ENCODE data around the gene SYT2.

The SYT2 gene

GRCh38 chr1:202671399-202671798 lies 38.9 kb downstream of the SYT2 start:
- no peak for DNase-seq

GRCh38 chr1:202665417-202665816 lies 44.8 kb downstream of the SYT2 start:
- no peak for DNase-seq

GRCh38 chr1:202664083-202664482 lies 46.2 kb downstream of the SYT2 start:
- no peak for DNase-seq

DNA sequence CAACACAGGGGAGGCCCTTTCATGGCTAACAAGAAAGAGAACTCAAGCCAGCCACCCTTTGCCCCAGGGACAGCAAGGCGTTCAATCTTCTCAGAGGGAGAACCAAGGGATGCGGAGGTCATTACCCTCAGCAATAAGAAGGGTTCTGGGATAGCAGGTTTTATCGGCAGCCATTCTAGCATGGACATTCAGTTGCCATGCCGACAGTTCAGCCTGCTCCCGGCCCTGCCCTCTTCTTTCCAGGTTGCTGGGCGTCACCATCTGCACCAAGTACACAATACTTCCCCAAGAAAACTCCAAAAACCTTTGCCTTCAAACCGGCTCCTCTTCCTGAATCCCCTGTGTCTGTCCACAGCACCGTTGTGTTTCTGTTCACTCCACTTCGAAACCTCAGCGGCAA lies 47.1 kb downstream of the SYT2 start:
- no peak for DNase-seq

- no peak for DNase-seq
These were observed 48.2 kb downstream of the SYT2 start for GRCh38 chr1:202662081-202662480.

DNA sequence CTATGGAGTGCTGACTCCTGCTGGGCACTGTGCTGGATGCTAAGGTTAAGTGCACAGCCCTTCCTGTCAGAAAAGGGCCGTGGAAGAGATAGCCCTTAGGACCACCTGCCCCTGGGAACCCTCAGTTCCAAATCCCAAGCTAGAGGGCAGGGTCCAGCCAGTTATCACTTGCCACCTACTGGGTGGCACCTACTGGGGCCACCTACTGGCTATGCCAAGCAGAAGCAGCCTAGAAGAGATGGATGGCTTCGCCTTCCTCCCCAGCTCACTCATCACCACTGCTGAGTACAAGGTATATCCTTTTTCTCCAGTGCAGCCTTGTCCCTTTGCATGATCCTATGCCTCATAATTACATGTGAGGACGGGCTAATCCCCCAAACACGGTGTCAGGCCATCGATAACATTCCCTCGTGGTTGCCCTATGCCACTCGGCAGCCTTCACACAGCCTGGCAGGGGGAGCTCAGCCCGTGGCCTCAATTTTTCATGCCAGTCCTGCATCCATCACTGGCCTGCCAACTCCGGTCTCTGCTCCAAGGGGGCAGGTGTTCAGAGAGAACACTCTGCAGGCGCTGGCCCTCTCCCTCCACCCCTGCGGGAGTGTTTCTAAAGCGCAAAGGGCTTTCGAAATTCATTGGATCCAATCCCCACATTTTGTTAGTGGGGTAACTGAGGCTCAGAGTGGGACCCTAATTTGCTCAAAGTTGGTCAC lies 49.0 kb downstream of the SYT2 start:
- no peak for DNase-seq

DNA sequence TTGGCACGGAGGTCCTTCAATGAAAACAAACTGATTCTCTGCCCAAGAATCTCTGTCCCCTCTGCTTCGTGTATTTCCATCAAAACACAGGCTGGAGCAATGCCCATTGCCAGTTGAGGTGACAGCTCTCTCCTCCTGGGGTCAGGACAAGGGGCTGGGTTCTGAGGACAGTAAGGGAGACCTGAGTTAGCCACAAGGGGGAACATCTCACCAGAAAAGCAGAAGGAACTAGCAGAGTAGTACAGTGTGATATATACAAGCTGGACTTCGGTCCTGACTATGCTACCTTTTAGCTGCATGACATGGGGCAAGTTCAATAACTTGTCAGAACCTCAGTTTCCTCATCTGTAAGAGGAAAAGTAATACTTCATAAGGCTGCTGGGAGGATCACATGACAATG lies 50.3 kb downstream of the SYT2 start:
- no peak for DNase-seq

DNA sequence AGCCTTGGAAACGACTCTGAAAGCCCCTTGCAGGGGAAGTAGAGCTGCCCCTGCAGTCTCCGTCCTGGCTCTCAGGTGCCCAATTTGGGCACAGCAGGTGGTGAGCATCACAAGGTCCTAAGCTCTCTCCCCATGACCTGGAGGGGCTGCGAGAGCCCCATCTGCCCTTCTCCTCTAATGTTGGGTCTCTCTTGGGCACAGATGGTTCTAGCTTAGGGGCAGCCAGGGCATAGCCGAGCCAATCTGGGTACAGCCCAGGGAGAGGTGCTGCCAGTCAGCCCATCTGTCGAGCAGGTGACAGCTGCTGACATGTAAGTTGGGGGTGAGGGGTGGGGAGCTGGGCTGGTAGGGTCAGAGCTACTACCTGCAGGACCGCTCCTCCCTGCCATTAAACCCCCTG lies 50.7 kb downstream of the SYT2 start:
- no peak for DNase-seq

GRCh38 chr1:202658769-202659168 lies 51.5 kb downstream of the SYT2 start:
- no peak for DNase-seq

- DNase-seq = no peak
These were observed 51.9 kb downstream of the SYT2 start for GRCh38 chr1:202658251-202658759.

DNA sequence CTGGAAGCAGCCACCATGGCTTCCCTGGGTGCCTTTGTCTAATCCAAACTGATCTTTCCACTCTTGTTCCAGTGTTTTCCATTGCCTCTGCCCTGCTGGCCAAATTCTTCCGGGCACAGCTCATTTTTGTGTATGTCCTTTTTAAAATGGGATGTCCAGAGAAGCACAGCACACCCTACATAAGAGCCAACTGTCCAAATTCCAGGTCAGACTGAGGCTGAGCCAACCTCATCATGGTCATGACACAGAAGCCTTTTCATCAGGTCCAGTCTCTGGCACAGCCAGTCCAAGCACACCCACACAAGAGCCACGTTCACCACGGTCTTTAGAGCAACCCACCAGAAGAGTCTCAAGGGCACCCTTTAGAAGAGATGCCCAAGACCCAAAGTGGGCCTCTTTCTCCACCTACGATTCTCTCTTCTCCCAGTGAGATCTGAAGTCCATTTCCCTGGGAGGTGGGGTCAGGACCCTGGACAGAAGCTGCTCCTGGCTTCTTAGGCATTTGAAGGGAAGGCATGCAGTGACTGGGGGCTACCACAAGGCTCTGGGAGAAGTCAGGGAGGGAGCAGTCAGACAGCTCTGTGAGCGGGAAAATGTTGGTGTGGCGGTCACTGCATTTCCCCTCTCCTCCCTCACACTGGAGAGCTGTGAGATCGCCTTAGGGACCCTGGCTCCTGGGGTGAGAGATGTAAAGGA lies 53.2 kb downstream of the SYT2 start:
- DNase-seq = no peak

- DNase-seq = no peak
These were observed 54.2 kb downstream of the SYT2 start for GRCh38 chr1:202656057-202656456.

DNA sequence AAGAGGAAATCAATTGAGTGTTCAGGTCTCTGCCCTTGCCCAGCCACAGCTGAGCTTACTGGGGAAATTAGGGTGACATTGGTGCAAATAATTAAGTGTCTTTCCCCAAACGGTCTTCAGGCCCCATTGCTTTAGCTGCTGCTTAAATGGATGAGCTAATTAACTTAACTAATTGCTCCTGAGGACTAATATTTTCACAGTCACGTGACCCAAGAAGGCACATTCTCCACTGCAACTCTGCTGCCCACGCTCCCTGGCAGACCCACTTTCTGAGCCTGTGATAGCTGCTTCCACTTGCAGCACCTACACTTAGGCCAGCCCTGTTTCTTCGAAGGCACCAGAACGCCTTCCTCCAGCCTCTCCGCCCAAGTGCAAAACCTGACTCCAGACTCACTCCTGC lies 56.2 kb downstream of the SYT2 start:
- DNase-seq = no peak

- DNase-seq = no peak
These were observed 60.5 kb downstream of the SYT2 start for GRCh38 chr1:202649553-202650392.

- DNase-seq = no peak
These were observed 61.5 kb downstream of the SYT2 start for GRCh38 chr1:202648605-202649226.

- DNase-seq = no peak
These were observed 65.2 kb downstream of the SYT2 start for GRCh38 chr1:202645097-202645476.

DNA sequence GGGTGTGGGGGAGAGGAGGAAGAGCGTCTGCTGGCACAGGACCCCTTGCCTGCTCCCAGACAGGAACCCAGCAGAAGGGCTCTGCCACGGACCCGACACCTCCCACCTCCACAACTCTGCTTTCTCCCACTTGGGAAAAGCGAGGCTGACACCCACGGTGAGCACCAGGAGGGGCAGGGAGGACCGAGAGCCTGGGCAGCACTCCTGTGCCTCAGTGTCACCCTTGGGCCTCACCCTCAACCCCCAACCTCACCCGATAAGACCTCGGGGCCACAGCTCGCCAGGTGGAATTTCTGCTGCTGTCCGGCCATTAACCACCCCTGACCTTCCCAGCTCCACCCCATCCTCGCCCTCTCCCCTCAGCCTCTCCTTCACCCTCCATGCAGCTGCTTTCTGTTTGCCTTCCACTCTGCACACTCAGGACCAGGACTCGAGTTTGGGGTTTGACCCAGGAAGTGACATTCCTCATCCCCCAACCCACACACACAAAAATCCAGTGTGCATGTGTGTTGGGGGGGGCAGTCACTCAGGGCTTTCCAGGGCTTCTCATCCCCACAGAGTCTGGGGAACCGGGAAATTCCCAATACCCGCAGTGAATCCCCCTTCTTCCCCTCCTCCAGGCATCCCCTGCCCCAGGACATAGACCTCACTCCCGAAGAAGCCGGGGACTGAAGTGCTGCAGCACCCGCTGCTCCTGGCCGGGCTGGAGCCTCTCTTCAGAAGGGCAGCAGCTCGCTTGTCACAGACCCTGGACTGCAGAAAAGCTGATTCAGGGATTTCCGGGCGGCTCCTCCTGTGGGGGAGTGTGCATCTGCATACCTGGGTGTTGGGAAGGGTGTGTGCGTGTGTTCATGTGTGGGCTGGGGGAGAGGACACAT lies 65.8 kb downstream of the SYT2 start:
- no peak for DNase-seq

DNA sequence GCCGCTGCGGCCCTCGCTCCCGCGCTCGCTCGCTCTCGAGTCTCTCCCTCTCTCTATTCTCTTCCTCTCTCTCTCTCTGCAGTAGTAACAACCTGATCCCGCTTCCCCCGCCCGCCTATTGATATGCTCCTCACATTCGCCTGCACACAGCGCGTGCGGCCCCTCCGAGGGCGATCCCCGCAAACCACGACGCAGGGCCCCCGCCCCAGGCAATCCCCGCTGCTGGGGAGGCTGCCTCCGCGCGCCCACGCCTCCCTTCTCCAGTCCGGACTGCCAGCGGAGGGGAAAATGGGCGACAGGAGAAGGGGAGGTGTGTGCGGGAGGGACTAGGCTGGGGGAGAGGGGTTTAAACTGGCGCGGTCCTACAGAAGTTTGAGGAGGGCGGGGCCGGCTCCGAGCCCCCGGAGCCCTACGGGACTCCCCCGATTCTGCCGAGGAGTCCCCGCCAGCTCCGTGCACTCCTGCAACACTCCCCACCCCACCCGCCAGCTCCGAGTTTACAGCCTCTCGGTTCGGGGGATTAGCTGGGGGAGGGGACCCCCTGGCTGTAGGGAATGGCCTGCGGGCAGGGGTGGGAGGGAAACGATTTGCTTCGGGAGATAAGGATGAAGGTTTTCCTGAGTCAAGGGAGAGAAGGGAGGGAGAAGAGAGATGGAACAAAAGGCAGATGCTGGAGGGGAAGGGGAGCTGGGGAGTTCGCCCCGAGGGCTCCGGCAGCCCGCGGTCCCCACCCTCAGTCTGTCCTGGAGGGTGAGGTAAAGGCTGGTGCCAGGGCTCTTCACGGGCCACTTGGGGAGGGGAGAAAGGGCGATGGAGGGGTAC lies 66.6 kb downstream of the SYT2 start:
- peak; percentile 18 for DNase-seq

- no peak for DNase-seq
These were observed 67.5 kb downstream of the SYT2 start for GRCh38 chr1:202642619-202643291.

- DNase-seq = no peak
These were observed 68.0 kb downstream of the SYT2 start for GRCh38 chr1:202642212-202642611.

GRCh38 chr1:202639500-202639899 lies 70.8 kb downstream of the SYT2 start:
- DNase-seq = no peak

Data from CD4-positive, alpha-beta T cell treated with Interleukin-17A for 1 hour (primary cell).